ENCODE measurements around the gene COG1. TPM values are rescaled to one million over a fixed set of nuclear protein-coding genes. Genes with fewer than 3 reads are reported as not detected.

COG1 gene
- total RNA-seq, 1 donor from 2014 or later: 42.2 TPM

DNA sequence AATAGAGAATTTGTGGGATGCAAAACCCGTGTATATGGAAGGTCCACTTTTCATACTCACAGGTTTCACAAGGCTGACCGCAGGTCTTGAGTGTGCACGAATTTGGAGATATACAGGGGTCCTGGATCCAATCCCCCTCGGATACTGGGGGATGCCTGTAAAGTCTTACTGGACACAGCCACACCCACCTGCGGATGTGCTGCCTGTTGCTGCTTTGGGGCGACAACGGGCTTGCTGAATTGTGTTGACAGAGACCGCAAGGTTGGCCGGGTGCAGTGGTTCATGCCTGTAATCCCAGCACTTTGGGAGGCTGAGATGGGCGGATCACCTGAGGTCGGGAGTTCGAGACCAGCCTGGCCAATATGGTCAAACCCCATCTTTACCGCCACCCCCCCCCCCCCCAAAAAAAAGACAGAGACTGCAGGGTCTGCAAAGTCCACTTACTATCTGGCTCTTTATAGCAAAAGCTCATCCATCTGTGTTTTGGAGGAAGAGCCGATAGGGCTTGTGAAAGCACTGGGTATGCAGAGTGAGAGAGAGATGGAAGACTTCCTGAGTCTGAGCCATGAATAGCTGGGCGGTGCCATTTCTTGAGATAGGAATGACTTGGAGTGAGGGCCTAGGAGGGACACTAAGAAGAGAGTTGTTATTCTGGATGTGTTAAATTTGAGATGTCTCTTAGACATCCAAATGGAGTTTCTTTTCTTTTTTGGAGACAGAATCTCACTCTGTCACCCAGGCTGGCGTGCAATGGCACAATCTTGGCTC lies 6.4 kb upstream of the COG1 start:
- no peaks in the 10 kb centered on the region for H3K36me3 Mint-ChIP-seq (ENCODE audit: low read depth)
- no peak overlapping the region for H3K4me3 Mint-ChIP-seq
- H3K4me1 Mint-ChIP-seq: peaks cover 3% of the 10 kb centered on the region
- TF ChIP-seq, protein P1, sequence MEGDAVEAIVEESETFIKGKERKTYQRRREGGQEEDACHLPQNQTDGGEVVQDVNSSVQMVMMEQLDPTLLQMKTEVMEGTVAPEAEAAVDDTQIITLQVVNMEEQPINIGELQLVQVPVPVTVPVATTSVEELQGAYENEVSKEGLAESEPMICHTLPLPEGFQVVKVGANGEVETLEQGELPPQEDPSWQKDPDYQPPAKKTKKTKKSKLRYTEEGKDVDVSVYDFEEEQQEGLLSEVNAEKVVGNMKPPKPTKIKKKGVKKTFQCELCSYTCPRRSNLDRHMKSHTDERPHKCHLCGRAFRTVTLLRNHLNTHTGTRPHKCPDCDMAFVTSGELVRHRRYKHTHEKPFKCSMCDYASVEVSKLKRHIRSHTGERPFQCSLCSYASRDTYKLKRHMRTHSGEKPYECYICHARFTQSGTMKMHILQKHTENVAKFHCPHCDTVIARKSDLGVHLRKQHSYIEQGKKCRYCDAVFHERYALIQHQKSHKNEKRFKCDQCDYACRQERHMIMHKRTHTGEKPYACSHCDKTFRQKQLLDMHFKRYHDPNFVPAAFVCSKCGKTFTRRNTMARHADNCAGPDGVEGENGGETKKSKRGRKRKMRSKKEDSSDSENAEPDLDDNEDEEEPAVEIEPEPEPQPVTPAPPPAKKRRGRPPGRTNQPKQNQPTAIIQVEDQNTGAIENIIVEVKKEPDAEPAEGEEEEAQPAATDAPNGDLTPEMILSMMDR (IDR thresholded peaks at IDR 0.05): no peak
- no peak for ATAC-seq (ENCODE audit: low read depth)
- ChIA-PET POLR2A (no interaction called here), CTCF (no interaction called here)
- no peak overlapping the region for H3K27ac Mint-ChIP-seq
- no peak for DNase-seq
- no peaks in the 10 kb centered on the region for H3K27me3 Mint-ChIP-seq
- H3K9me3 Mint-ChIP-seq: no peaks in the 10 kb centered on the region
- intact Hi-C loops (cut with micrococcal nuclease): no loop called here

DNA sequence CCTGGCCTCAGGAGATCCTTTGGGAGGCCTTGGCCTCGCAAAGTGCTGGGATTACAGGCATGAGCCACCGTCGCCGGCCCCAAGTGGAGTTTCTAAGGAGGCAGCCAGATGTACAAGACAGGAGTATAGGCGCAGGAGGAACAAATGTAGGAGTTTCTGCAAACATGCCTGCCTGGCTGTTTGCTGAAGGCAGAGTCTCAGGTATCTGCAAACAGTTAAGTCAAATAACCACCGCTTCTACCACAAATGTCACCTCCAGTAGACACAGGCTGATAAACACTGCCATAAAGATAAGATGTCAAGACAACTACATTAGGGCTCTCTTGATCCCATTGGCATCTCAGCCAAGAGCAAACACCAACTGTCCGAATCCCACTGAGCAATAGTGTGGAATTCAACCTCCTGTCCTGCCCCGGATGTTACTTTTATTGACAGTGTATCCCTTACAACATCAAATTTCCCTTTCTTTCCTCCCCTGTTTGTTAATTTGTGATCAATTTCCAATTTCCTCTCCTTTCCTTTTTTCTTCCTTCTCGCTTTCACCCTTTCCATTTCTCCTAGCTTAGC lies 5.6 kb upstream of the COG1 start:
- peaks cover 9% of the 10 kb centered on the region for H3K4me1 Mint-ChIP-seq
- DNase-seq (no peak), ATAC-seq (ENCODE audit: low read depth) (no peak)
- no peaks in the 10 kb centered on the region for H3K27me3 Mint-ChIP-seq
- POLR2A ChIA-PET: no interaction called here
- H3K36me3 Mint-ChIP-seq (ENCODE audit: low read depth): no peaks in the 10 kb centered on the region
- intact Hi-C loops (cut with micrococcal nuclease): no loop called here
- H3K9me3 Mint-ChIP-seq: no peaks in the 10 kb centered on the region
- CTCF ChIA-PET: no interaction called here
- TF ChIP-seq, protein P1 (IDR thresholded peaks at IDR 0.05): no peak
- H3K4me3 Mint-ChIP-seq: no peak overlapping the region
- no peak overlapping the region for H3K27ac Mint-ChIP-seq

DNA sequence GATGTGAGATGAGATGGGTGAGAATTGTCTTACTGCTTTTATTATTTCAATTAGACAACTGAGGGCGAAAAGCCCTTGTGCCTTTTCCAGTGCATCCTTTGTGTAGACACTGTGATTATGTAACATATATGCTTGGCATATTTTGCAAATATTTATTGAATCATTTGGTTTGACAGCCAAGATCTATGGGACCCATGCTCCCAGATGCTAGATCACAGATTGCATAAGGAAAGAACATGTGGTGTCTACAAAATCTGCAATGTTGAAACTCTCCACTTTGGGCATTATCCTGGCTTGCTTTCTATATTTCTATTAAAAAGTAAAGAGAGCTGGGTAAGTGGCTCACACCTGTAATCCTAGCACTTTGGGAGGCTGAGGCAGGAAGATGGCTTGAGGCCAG lies 4.8 kb upstream of the COG1 start:
- ATAC-seq (ENCODE audit: low read depth) (no peak), DNase-seq (no peak)
- H3K9me3 Mint-ChIP-seq: no peaks in the 10 kb centered on the region
- ChIA-PET POLR2A (no interaction called here), CTCF (no interaction called here)
- no peak overlapping the region for H3K4me3 Mint-ChIP-seq
- intact Hi-C loops (cut with micrococcal nuclease): no loop called here
- peaks cover 10% of the 10 kb centered on the region for H3K4me1 Mint-ChIP-seq
- TF ChIP-seq, protein P1 (IDR thresholded peaks at IDR 0.05): no peak
- peaks cover 2% of the 10 kb centered on the region for H3K36me3 Mint-ChIP-seq (ENCODE audit: low read depth)
- no peaks in the 10 kb centered on the region for H3K27me3 Mint-ChIP-seq
- H3K27ac Mint-ChIP-seq: no peak overlapping the region

DNA sequence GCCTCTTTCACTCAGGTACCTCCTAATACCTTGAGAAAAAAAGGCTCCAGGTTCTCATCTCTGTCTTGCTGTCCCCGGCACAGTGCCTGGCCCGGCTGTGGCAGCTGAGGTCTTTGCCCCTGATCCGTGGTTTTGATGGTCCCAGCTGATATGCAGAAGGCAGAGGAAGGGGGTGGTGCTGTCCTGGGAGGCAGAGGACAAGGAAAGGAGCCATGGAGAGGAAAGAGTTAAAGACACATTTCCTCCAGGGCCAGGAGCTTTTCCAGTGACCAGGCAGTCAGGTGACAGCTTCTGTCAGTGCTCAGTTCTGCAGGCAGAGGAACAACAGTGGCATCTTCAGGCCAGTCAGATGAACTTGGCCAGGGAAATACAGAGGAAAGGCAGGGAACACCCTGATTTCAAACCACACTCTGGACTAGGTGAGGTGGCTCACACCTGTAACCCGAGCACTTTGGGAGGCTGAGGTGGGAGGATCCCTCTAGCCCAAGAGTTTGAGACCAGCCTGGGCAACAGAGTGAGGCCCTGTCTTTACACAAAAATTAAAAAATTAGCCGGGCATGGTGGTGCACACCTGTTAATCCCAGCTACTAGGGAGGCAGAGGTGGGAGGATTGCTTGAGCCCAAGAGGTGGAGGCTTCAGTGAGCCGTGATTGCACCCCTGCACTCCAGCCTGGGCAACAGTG lies 3.3 kb upstream of the COG1 start:
- Mint-ChIP-seq H3K4me1 (peaks cover 16% of the 10 kb centered on the region), H3K9me3 (no peaks in the 10 kb centered on the region), H3K4me3 (no peak overlapping the region), H3K36me3 (ENCODE audit: low read depth) (peaks cover 6% of the 10 kb centered on the region), H3K27ac (no peak overlapping the region), H3K27me3 (no peaks in the 10 kb centered on the region)
- DNase-seq: no peak
- CTCF ChIA-PET: interaction anchor here (0.6 to 1.6 kb wide), 4 partner anchors 43 to 465 kb away, joined by 3 to 6 read pairs (median 5); a partner anchor contains a TSS
- TF ChIP-seq, protein P1 (IDR thresholded peaks at IDR 0.05): no peak
- no peak for ATAC-seq (ENCODE audit: low read depth)
- POLR2A ChIA-PET: no interaction called here
- intact Hi-C loops (cut with micrococcal nuclease): loop anchor here (5.0 to 10.0 kb wide), 2 partner anchors 765 to 1013 kb away; partner anchors contain the start of gene RPL38

All from activated B cell treated with CpG ODN at 0.5 μM for 24 hours (primary cell).